Hypothalamus (tissue), 51 donors: Measurements from ENCODE around the gene PEMT.

ENCODE experiments used
- DNase-seq, 51 donors: peaks; one replicate each; lab custom pipeline; 2025; lab: John Stamatoyannopoulos, UW

The PEMT gene

GRCh38 chr17:17518014-17518413 lies 73.5 kb downstream of the PEMT start:
- DNase-seq: no peak

- DNase-seq: no peak
Measured at GRCh38 chr17:17516941-17517720, 74.4 kb downstream of the PEMT start.

- no peak for DNase-seq
Measured at GRCh38 chr17:17515934-17516930, 75.3 kb downstream of the PEMT start.

GRCh38 chr17:17514993-17515933 lies 76.2 kb downstream of the PEMT start:
- no peak for DNase-seq

GRCh38 chr17:17514361-17514992 lies 77.0 kb downstream of the PEMT start:
- no peak for DNase-seq

- no peak for DNase-seq
Measured at GRCh38 chr17:17513626-17514025, 77.9 kb downstream of the PEMT start.

- no peak for DNase-seq
Measured at GRCh38 chr17:17512866-17513265, 78.6 kb downstream of the PEMT start.

- DNase-seq: peak in 2 of 51 donors; percentile 21 to 27
Measured at GRCh38 chr17:17511881-17512858, 79.3 kb downstream of the PEMT start.

- DNase-seq: no peak
Measured at GRCh38 chr17:17511293-17511741, 80.2 kb downstream of the PEMT start.

- DNase-seq: no peak
Measured at GRCh38 chr17:17510456-17511292, 80.8 kb downstream of the PEMT start.

GRCh38 chr17:17509601-17510425 lies 81.7 kb downstream of the PEMT start:
- DNase-seq: no peak

- DNase-seq: no peak
Measured at GRCh38 chr17:17508646-17509591, 82.6 kb downstream of the PEMT start.

- DNase-seq: no peak
Measured at GRCh38 chr17:17508019-17508535, 83.4 kb downstream of the PEMT start.

- no peak for DNase-seq
Measured at GRCh38 chr17:17507465-17508011, 84.0 kb downstream of the PEMT start.

GRCh38 chr17:17506893-17507464 lies 84.5 kb downstream of the PEMT start:
- DNase-seq: peak in 26 of 51 donors; percentile 14 to 67 (median 37)
